Epithelial cell of proximal tubule (primary cell): ENCODE measurements around the gene BRCA2. TPM values are rescaled to one million over a fixed set of nuclear protein-coding genes. Genes with fewer than 3 reads are reported as not detected.

Experiments
- DNase-seq: peaks from one replicate; pipeline ENCODE4 v3.0.0-alpha.2; 2011; ENCODE audit warnings: low read depth
- H3K4me3 ChIP-seq: 2 replicates; pipeline ENCODE4 v1.5.1; 2011; ENCODE audit warnings: low read depth, mild to moderate bottlenecking, low read length
- total RNA-seq: library from RNA; depleted of rRNA; stranded (reverse); fragments of >200 nt; gene quantifications from 2 replicates; pipeline ENCODE4 v1.2.3, GENCODE V29; 2015
- TF ChIP-seq, protein P1 (sequence below): conservative IDR thresholded peaks from 2 replicates; pipeline ENCODE4 v1.5.1; 2012; ENCODE audit warnings: low read depth, mild to moderate bottlenecking, low read length

BRCA2 gene
- total RNA-seq, 1 donor from 2014 or later = 10.1 TPM

DNA sequence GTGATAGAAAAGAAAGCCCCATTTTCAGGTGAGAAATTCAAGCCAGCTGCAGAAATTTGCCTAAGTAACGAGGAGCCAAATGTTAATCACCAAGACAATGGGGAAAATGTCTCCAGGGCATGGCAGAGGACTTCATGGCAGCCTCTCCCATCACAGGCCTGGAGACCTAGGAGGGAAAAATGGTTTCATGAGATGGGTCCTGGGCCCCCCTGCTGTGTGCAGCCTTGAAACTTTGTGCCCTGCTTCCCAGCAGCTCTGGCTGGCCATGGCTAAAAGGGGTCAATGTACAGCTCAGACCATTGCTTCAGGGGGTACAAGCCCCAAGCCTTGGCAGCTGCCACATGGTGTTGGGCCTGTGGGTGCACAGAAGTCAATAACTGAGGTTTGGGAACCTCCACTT, 102.7 kb downstream of the BRCA2 start:
- TF ChIP-seq, protein P1, sequence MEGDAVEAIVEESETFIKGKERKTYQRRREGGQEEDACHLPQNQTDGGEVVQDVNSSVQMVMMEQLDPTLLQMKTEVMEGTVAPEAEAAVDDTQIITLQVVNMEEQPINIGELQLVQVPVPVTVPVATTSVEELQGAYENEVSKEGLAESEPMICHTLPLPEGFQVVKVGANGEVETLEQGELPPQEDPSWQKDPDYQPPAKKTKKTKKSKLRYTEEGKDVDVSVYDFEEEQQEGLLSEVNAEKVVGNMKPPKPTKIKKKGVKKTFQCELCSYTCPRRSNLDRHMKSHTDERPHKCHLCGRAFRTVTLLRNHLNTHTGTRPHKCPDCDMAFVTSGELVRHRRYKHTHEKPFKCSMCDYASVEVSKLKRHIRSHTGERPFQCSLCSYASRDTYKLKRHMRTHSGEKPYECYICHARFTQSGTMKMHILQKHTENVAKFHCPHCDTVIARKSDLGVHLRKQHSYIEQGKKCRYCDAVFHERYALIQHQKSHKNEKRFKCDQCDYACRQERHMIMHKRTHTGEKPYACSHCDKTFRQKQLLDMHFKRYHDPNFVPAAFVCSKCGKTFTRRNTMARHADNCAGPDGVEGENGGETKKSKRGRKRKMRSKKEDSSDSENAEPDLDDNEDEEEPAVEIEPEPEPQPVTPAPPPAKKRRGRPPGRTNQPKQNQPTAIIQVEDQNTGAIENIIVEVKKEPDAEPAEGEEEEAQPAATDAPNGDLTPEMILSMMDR = no peak

GRCh38 chr13:32419862-32420261, 104.6 kb downstream of the BRCA2 start:
- TF ChIP-seq, protein P1 = no peak
- no peak for DNase-seq
- H3K4me3 ChIP-seq = no peak overlapping the region

More for the DNA sequence above, 102.7 kb downstream of the BRCA2 start:
- H3K4me3 ChIP-seq = no peak overlapping the region
- DNase-seq = no peak

GRCh38 chr13:32423592-32423991, 108.3 kb downstream of the BRCA2 start:
- H3K4me3 ChIP-seq = no peak overlapping the region
- no peak for DNase-seq
- TF ChIP-seq, protein P1 = no peak

- no peak overlapping the region for H3K4me3 ChIP-seq
- TF ChIP-seq, protein P1 = no peak
- DNase-seq = no peak
These were observed 109.8 kb downstream of the BRCA2 start for GRCh38 chr13:32425158-32425557.

DNA sequence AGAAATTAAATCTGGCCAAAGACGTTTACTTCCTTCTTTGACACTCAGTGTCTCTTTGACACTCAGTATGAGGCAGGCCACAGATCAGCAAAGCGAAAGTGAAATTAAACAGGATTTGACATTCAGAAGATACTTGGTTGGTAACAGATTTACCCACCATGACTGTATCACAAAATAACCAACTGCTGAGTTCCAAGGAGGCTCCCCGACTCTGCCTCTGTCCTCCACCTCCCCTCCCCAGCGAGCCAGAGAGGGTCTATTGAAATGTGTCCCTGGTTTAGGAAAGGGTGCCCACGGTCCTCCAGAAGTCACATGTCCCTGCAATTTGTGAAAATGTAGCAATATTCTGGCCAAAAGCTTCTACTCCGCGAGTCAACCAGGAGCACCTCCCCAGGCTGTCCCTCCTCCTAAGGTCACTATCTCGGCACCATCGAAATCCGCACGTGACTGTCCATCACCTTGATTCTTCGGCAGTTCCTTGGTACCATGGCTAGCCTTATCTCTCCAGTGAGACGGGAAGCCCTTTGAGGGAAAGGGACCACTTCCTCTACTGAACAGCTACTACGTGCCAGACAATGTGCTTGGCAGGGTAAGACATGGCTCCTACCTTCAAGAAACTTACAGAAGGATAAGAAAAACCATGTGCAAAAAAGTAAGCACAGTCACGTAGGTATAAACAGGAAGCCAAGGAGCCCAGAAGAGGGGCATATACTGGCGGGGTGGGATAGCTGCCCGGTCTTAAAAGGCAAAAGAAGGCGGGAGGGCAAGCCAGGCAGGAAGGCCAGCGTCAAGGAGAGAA, 111.1 kb downstream of the BRCA2 start:
- no peak for DNase-seq
- H3K4me3 ChIP-seq = peak overlapping the region; percentile 60
- TF ChIP-seq, protein P1 = no peak

GRCh38 chr13:32426990-32427851, 111.9 kb downstream of the BRCA2 start:
- peak overlapping the region; percentile 60 for H3K4me3 ChIP-seq
- no peak for DNase-seq
- TF ChIP-seq, protein P1 = no peak
